ENCODE measurements around the gene FEM1B.
A peak's percentile ranks its signal among the peaks of the same experiment; 100 is the strongest.
"Not testable (repeated sequence)": the region's sequence is repeated elsewhere in the genome, so short reads cannot be mapped to it uniquely, and the experiment has no call there.

The FEM1B gene

GRCh38 chr15:68277603-68278344, at the start of gene FEM1B:
Gene FEM1B, plus strand, starts transcription at chr15:68277745. Its CDS starts 673 bp downstream, at chr15:68278418.
- DNase-seq (ENCODE audit: low read depth): peak; percentile 85

GRCh38 chr15:68228143-68228970, 49.2 kb upstream of the FEM1B start:
- no peak for DNase-seq (ENCODE audit: low read depth)

DNA sequence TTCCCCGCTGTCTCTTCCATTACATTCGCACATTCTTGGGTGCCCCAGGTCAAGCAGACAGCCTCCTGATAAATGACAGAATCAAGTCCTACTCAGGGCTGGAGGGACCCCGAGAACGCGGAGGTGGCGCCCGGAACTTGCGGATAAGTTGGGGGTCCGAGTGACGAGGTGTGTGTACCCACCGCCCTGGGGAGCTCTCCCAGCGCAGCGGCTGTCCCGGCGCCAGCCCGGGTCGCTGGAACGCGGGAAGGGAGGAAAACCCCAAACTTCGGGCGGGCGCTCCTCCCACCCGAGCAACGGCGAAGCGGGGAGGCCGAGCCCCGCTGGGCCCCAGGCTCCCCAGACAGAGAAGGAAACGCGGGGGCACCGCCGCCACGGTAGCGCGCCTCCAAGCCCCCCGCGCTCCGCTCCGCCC, 48.6 kb upstream of the FEM1B start:
- DNase-seq (ENCODE audit: low read depth): peak; percentile 16

DNA sequence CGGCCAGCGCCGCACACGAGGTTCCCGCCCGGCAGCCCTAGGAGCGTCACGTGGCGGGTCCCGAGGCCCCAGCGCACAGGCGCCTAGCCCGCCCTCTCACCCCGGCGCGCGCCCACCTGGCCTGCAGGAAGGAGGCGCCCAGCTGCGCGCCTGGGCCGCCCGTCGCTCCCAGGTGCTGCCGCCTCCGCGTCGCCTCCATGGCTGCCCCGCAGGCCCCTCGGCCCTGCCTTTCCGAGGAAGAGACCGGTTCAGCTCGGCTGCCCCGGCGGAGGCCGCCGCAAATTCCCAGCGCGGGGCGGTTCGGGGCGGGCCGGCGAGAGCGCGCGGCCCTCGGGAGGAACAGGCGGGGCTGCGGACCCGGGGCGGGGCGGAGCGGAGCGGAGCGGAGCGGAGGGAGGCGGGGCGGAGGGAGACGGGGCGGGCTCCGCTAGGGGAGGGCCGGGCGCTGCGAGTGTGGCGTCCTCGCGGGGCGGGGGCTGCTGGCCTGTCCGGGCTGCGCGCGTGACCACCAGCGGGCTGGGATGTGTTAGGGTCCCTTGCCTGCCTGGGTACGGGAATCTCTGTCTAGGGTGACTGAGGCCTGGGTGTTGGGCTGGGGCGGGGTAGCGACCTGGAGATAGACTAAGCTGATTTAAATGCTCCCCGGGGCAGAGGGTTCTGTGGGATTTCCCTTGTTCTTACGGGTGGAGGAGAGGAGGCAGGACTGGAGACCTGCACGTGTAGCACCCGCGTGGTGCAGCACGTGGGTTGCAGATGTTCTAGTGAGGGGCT, 48.0 kb upstream of the FEM1B start, which contains the start of gene CLN6:
Gene CLN6 (minus strand): TSS at position 343 of the 771 bp plus-strand sequence. CDS start 144 bp downstream, at position 199.
- DNase-seq (ENCODE audit: low read depth): peak; percentile 74

- DNase-seq (ENCODE audit: low read depth): no peak
These were observed 47.1 kb upstream of the FEM1B start for GRCh38 chr15:68230157-68231100.

GRCh38 chr15:68231102-68231818, 46.3 kb upstream of the FEM1B start:
- no peak for DNase-seq (ENCODE audit: low read depth)

- DNase-seq (ENCODE audit: low read depth): no peak
These were observed 45.1 kb upstream of the FEM1B start for GRCh38 chr15:68232449-68232848.

DNA sequence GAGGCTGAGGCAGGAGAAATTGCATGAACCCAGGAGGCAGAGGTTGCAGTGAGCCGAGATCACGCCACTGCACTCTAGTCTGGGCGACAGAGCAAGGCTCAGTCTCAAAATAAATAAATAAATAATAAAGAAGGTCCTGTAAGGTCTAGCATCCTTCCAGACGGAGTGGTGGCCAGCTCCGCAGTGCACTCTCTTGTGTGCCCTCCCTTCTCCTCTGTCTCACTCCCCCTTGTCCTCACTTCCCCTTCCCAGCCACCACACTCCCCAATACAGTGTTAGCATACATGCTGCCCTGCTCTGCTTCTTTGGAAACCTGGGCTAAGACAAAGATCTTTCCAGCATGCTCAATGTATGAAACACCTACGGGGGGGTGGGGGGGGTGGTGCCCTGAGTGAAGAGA, 44.6 kb upstream of the FEM1B start:
- no peak for DNase-seq (ENCODE audit: low read depth)

- no peak for DNase-seq (ENCODE audit: low read depth)
These were observed 43.5 kb upstream of the FEM1B start for GRCh38 chr15:68234060-68234459.

GRCh38 chr15:68234520-68234919, 43.0 kb upstream of the FEM1B start:
- not testable (repeated sequence) for DNase-seq (ENCODE audit: low read depth)

GRCh38 chr15:68235022-68235421, 42.5 kb upstream of the FEM1B start:
- DNase-seq (ENCODE audit: low read depth): no peak

DNA sequence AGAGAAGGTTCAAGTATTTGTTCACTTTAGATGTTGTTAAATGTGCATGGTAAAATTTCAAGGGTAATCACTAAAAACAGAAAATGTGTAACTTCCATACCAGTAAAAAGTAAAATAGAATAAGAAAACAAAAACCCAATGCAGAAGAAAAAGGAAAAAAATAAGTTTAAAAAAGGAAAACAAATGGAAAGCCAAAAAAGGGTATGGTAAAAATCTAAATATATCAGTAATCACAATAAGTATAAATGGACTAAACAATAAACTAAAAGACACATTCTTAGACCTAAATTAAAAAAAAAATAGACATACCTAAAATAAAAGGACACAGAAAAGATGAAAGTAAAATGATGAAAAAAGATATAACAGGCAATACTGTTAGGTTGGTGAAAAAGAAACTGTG, 38.5 kb upstream of the FEM1B start:
- no peak for DNase-seq (ENCODE audit: low read depth)

- DNase-seq (ENCODE audit: low read depth): no peak
These were observed 36.2 kb upstream of the FEM1B start for GRCh38 chr15:68241088-68241935.

DNA sequence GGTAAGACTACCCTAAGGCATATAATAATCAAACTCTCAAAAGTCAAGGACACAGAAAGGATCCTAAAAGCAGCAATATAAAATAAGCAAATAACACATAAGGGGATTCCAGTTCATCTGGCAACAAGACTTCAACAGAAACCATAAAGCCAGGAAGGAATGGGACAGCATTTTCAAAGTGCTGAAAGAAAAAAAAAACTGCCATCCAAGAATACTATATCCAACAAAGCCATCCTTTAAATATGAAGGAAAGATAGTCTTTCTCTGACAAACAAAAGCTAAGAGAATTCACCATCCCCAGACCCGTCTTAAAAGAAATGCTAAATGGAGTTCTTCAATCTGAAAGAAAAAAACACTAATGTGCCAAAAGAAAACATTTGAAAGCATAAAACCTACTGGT, 33.3 kb upstream of the FEM1B start:
- no peak for DNase-seq (ENCODE audit: low read depth)

- no peak for DNase-seq (ENCODE audit: low read depth)
These were observed 28.4 kb upstream of the FEM1B start for GRCh38 chr15:68249058-68249713.

DNA sequence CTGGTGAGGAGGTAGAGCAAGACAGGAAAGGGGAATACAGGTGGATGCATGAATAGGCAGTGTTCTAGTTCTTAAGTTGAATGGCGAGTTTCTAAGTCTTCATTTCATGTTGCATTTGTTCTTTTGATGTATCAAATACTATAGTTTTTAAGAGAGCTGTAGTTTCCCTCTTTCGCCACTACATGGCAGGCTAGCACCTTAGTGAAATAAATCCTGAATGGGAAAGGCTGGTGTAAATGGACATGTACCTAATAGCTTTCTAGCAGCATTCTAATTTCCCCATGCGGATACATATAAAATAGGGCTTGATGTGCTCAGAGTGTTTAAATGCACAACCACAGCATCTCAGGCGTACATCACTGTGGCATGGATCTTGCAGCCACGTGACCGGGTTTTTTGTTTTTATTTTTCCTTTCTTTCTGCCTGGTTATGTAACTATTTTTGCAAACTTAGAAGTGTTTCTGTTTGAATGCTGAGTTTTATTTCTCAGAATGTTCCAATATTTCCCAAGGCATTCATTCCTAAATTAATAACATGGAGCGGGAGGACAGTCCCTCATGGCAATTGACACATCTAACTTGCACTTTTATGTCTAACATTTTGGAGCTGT, 24.5 kb upstream of the FEM1B start:
- no peak for DNase-seq (ENCODE audit: low read depth)

DNA sequence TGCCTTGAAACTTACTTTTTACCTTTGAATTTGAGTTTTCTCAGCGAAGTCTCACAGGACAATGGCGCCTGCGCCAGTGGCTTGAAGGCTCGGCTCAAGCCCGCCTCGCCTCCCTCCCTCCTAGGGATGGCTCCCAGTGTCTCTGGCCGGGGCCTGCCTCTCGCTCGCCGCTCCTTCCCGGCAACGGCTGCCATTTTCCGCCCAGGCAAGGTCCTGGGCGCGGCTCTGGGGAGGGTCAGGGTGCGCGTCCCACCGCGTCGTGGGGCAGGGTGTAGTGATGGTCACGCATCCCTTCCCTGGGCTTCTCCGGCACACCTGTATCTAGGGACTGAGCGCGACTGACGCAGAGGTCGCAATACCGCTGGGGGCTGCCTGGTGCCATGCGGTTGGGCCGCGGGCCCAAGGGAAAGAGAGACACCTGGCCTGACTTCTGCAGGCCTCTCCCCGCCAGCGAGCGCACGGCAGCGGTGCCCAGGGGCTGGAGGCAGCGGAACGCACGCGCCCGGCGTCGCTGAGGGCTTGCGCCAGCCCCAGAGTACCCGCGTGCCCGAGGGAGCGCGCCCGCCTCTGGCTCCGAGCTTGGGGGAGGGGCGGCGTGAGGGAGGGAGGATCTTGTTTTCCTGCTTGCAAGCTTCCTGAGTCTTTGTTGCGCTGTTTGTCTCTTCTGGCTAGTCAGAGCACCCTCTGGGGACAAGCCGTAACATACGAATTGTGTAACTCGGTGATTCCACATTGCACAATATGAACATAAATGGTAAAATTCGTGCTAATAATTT, 20.7 kb upstream of the FEM1B start:
- DNase-seq (ENCODE audit: low read depth): peak; percentile 55

DNA sequence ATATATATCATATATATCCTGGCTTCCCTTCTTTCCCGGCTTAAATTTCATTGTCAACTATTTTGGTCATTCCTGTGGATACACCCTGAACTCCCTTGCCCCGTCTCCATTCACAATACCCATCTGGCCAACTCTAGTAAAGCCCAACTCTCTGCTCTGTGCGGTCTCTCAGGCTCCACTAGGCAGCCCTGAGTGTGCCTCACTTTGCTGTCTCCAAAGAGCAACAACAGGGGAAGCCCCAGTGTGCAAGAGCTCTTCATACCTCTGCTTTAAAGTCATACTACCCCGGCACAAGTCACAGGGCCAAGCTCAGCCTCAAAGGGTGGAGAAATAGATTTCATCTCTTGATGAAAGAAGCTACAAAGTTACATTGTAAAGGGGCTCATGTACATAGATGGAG, 18.9 kb upstream of the FEM1B start:
- DNase-seq (ENCODE audit: low read depth): no peak
